ENCODE results near the gene LRRTM4.

LRRTM4 gene

DNA sequence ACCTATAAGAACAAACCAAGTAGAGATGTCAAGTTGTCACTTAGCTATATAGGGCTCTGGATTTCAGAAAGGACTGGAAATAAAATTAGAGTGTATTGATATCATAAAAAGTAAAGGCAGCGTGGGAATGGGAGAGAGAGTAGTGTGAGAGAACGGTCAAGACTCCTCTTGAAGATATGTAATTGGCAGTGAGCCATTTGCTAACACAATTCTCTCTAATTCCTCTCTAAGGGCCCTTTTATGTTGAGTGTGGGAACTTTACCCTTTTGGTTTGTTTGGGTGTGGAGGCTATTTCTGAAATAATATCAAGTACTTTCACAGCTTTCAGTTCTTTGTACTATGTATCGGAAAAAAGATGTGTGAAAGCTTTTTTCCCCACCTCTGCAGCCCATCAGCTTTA, 196.8 kb downstream of the LRRTM4 start:
- no peak for FAIRE-seq
- no peak for TF ChIP-seq POLR2A (IDR thresholded peaks at IDR 0.05; ENCODE audit: low read depth, low read length)
- no peak for DNase-seq (ENCODE audit: insufficient read length, low spot score)

GRCh38 chr2:77322431-77322830, 199.7 kb downstream of the LRRTM4 start:
- no peak for TF ChIP-seq POLR2A (IDR thresholded peaks at IDR 0.05; ENCODE audit: low read depth, low read length)
- DNase-seq (ENCODE audit: insufficient read length, low spot score) (no peak), FAIRE-seq (no peak)

DNA sequence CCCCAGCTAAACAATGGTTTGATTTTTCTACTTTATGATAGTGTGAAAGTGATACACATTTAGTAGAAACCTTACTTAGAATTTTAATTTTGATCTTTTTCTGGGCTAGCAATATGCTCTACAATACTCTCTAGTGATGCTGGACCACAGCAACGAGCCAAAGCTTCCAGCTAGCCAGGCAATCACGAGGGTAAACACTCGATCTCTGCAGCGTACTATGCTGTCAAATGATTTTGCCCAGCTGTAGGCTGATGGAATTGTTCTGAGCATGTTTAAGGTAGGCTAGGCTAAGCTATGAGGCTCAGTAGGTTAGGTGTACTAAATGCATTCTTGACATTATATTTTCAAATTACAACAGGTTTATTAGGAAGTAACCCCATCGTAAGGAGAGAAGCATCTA, 207.5 kb downstream of the LRRTM4 start:
- TF ChIP-seq POLR2A (IDR thresholded peaks at IDR 0.05; ENCODE audit: low read depth, low read length), result no peak
- FAIRE-seq (no peak), DNase-seq (ENCODE audit: insufficient read length, low spot score) (no peak)

DNA sequence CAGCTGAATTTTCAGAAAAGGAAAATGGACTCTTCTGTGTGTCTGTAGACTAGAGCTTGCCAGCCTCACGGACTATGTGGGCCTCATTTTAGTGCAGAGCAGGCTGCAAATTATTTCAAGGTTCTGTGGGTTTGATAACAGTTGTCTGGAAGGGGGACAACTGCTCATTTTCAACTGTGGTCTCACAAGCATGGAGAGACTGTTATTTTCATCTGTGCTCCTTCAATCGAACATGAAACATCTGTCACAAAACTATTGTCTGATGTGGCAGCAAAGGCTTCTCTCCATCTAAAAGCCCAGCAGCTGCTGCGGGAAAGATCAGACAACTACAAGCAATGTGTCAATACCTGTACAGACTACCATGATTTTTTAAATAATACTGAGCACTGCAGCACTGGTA, 211.8 kb downstream of the LRRTM4 start:
- DNase-seq (ENCODE audit: insufficient read length, low spot score) (no peak), FAIRE-seq (no peak)
- TF ChIP-seq POLR2A (IDR thresholded peaks at IDR 0.05; ENCODE audit: low read depth, low read length), result no peak

- FAIRE-seq (no peak), DNase-seq (ENCODE audit: insufficient read length, low spot score) (no peak)
- no peak for TF ChIP-seq POLR2A (IDR thresholded peaks at IDR 0.05; ENCODE audit: low read depth, low read length)
Measured at GRCh38 chr2:77309725-77310124, 212.5 kb downstream of the LRRTM4 start.

DNA sequence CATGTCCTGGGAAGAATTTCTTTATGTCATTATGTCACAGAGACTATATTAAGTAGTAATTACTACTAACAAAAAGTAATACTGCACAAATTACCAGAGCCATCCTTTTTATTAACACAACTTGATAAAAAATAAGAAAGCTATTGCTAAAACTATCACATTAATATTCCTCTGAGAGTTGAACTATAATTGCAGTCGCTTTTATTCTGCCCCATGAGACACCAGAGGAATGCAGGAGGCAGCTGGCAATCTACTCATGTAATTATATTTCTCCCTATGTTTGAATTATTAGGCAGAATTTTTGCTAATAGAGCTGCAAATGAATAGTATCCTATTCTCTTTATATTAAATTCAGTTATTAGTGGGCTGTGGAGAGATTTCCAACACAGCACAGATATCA, 220.7 kb downstream of the LRRTM4 start:
- FAIRE-seq, result no peak
- TF ChIP-seq POLR2A (IDR thresholded peaks at IDR 0.05; ENCODE audit: low read depth, low read length), result no peak
- no peak for DNase-seq (ENCODE audit: insufficient read length, low spot score)

- DNase-seq (ENCODE audit: insufficient read length, low spot score), result no peak
- TF ChIP-seq POLR2A (IDR thresholded peaks at IDR 0.05; ENCODE audit: low read depth, low read length), result no peak
- FAIRE-seq, result no peak
Measured at GRCh38 chr2:77296791-77297190, 225.4 kb downstream of the LRRTM4 start.

GRCh38 chr2:77294474-77294873, 227.7 kb downstream of the LRRTM4 start:
- FAIRE-seq (no peak), DNase-seq (ENCODE audit: insufficient read length, low spot score) (no peak)
- no peak for TF ChIP-seq POLR2A (IDR thresholded peaks at IDR 0.05; ENCODE audit: low read depth, low read length)

DNA sequence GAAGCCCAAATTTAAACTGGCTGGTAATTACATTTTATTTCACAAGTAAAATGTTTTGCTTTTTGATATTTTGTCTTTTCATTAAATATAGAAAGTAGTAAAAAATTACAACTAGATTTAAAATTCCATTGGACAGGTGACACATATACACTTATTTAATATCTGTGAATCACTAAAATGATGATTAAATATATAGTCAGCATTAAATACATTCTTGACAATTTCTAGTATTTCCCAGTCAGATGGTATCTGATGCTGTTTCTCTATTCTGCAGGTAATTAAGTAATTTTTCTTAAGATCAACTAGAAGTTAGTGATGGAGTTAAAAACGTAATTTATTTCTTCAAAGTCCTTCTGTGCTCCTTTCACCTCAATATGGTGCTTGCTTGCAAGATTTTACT, 237.8 kb downstream of the LRRTM4 start:
- DNase-seq (ENCODE audit: insufficient read length, low spot score) (no peak), FAIRE-seq (no peak)
- TF ChIP-seq POLR2A (IDR thresholded peaks at IDR 0.05; ENCODE audit: low read depth, low read length), result no peak

DNA sequence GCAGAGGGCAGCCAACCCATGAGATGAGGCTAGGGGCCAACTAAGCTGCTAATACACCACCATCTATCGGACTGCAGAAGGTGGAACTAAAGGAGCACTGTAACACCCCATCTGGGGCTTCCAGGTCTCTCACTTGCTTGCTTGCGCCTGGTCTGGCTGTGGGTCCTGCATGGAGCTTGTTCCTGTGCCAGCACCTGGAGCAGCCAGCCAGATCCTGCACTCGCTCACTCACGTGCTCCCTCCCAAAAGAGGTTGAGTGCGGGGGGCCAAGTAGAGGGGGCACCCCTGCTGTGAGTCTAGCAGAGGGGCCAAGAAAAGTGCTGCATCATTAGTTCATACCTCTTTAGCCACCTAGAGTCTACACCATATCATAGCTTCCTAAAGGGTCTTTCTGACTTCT, 250.9 kb downstream of the LRRTM4 start:
- TF ChIP-seq POLR2A (IDR thresholded peaks at IDR 0.05; ENCODE audit: low read depth, low read length), result no peak
- no peak for FAIRE-seq
- DNase-seq (ENCODE audit: insufficient read length, low spot score), result no peak

DNA sequence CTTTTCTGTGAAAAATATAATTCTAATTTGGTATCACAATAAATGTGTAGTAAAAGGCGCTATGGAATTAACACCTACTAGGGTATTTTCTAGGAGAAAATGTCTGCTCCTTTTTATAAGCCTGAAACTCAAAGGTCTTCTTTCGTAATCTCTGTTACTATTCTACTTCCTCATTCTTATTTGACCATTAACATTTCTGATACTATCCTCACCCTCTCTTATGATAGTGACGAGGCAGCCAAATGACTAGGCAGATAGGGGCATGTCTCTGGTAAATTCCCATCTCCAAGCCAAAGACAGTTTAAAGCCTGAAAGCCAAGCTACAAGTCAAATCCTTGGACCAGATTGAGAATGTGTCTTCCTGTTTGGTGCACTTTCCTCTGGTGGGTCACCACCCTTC, 251.7 kb downstream of the LRRTM4 start:
- no peak for TF ChIP-seq POLR2A (IDR thresholded peaks at IDR 0.05; ENCODE audit: low read depth, low read length)
- FAIRE-seq (no peak), DNase-seq (ENCODE audit: insufficient read length, low spot score) (no peak)

- no peak for DNase-seq (ENCODE audit: insufficient read length, low spot score)
- no peak for FAIRE-seq
- no peak for TF ChIP-seq POLR2A (IDR thresholded peaks at IDR 0.05; ENCODE audit: low read depth, low read length)
Measured at GRCh38 chr2:77268626-77269025, 253.6 kb downstream of the LRRTM4 start.

- DNase-seq (ENCODE audit: insufficient read length, low spot score) (no peak), FAIRE-seq (no peak)
- no peak for TF ChIP-seq POLR2A (IDR thresholded peaks at IDR 0.05; ENCODE audit: low read depth, low read length)
Measured at GRCh38 chr2:77232909-77233425, 289.2 kb downstream of the LRRTM4 start.

DNA sequence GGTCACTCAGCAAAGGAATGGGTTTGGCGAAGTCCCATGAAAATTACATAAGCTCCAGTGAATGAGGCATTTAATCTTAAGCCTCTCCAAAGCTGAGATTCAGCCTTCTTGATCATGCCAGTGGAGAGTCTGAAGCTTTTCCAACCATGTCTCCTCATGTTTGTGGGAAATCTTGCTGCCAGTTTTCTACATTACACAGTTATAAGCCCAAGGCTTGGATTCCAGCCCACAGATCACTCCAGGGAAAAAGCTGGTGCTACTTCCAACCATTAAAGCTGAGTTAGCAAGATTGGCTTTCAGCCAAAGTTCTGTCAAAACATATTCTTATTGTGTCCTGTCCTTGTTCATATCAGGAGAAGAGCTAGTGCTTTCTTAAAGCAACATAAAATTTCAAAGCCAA, 293.8 kb downstream of the LRRTM4 start:
- DNase-seq (ENCODE audit: insufficient read length, low spot score) (no peak), FAIRE-seq (no peak)
- TF ChIP-seq POLR2A (IDR thresholded peaks at IDR 0.05; ENCODE audit: low read depth, low read length), result no peak

DNA sequence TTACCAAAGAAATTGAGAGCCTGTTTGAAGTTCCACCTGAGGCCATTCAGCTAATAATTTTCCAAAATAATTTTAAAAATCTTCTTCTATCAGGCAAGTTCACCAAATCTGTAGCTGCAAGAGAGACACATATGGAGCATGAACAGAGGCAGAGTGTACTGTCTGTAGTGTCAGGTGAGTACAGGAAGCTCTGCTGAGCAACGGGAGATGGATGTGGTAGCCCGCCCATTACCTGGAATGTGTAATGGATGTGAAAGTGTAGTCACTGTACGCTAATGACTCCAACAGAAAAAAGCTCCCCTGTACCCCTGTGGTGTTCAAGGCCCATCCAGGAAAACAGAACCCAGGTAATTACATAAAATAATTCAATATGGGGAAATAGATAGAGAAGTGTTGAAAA, 311.5 kb downstream of the LRRTM4 start:
- DNase-seq (ENCODE audit: insufficient read length, low spot score) (no peak), FAIRE-seq (no peak)
- no peak for TF ChIP-seq POLR2A (IDR thresholded peaks at IDR 0.05; ENCODE audit: low read depth, low read length)

DNA sequence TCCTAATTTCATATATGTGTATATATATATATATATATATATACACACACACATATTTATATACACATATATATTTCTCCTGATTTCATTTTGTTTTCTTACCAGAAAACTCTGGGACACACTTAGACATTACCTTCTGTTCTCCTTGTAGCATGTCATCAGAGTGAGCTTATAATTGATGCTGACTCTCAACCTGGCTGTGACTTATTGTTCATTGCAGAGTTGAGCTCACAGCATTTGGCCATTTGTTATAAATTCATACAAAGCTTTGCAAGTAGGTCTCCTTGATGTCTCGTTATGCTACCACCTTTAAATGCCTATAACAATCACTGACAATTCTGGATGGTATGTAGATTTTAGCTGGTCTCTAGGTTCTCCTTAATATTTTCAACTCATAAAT, 314.8 kb downstream of the LRRTM4 start:
- no peak for TF ChIP-seq POLR2A (IDR thresholded peaks at IDR 0.05; ENCODE audit: low read depth, low read length)
- DNase-seq (ENCODE audit: insufficient read length, low spot score) (no peak), FAIRE-seq (no peak)

All from H54 (cell line).